AG04450 (cell line): ENCODE measurements around the gene SLC25A23. TPM values are rescaled to one million over a fixed set of nuclear protein-coding genes. Genes with fewer than 3 reads are reported as not detected.

Experiments used
- CTCF ChIA-PET: fragments of 300-600, 350-600 bp; formaldehyde crosslinking; extraction: SDS; loops from one replicate; lab custom pipeline; 2022; ENCODE audit warnings: antibody characterized with exemption, inconsistent platforms; lab: Charles Lee
- POLR2A ChIA-PET: fragments of 350-600 bp; formaldehyde crosslinking; extraction: SDS; loops from one replicate; lab custom pipeline; 2021; ENCODE audit warnings: antibody characterized with exemption, inconsistent platforms; lab: Yijun Ruan, JAX
- DNase-seq: peaks from one replicate; pipeline ENCODE4 v3.0.0-alpha.2; 2011; ENCODE audit warnings: low read depth, low spot score
- H3K27ac ChIP-seq: one replicate; pipeline ENCODE4 v1.5.1; 2012; ENCODE audit warnings: low read depth, low read length, control low read depth
- H3K27me3 ChIP-seq: one replicate; pipeline ENCODE4 v1.6.0; 2012; ENCODE audit warnings: low read length; ENCODE audit not compliant: control insufficient read depth, insufficient read depth
- H3K4me3 ChIP-seq: 2 replicates; pipeline ENCODE4 v1.5.1; 2011; ENCODE audit warnings: mild to moderate bottlenecking, low read depth, low read length, control low read depth
- H3K9me3 ChIP-seq: 2 replicates; pipeline ENCODE4 v1.5.1; 2012; ENCODE audit warnings: low read length; ENCODE audit not compliant: control insufficient read depth, insufficient read depth
- polyA plus RNA-seq: library from polyadenylated mRNA; depleted of rRNA; stranded (reverse); fragments of >200 nt; gene quantifications from 2 replicates; pipeline ENCODE4 v1.2.3, GENCODE V29; 2011
- TF ChIP-seq, protein P1 (sequence below): IDR thresholded peaks from 2 replicates; pipeline ENCODE4 v1.5.1; 2011; ENCODE audit warnings: low read depth, low read length, control low read depth, inconsistent platforms

The SLC25A23 gene
- polyA plus RNA-seq, 1 experiment = 8.0 TPM

DNA sequence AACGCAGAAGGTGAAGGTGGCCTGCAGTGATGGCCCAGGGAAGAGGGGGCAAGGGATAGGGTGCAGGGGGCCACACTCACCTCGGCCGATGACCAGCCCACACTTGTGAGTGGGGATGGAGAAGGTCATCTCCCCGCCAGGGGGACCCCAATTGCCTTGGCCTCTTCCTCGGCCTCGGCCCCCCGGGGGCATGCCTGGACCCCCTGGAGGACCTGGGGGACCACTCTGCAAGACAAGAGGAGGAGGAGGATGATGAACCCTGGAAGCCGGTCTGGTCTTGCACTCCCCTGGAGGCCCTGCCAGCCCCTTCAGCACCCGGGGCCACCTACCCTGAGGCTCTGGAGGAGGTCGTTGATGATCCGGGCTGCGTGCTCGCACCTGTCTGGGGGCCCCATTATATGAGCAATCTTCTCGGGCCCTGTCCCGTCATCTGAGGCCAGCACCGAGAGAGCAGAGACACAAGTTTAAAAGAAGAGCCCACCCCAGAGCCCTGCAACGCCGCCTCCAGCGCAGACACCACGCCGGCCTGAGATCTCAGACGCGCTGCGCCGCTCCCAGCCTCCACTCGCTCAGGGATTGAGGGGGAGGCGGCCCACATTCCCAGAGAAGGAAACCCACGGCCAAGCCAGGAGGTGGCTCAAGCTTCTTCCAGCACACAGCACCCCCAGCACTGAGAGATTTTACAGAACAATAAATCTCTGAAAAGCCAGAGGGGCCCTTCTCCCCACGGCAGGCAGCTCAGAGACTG, 42.8 kb downstream of the SLC25A23 start:
- ChIA-PET CTCF (interaction anchor here (0.6 kb wide), 1 partner anchor 46 kb away, joined by 4 read pairs; no protein-coding TSS in a partner anchor), POLR2A (interaction anchor here (1.0 kb wide), 1 partner anchor 14 kb away, joined by 3 read pairs; no protein-coding TSS in a partner anchor)
- TF ChIP-seq, protein P1, sequence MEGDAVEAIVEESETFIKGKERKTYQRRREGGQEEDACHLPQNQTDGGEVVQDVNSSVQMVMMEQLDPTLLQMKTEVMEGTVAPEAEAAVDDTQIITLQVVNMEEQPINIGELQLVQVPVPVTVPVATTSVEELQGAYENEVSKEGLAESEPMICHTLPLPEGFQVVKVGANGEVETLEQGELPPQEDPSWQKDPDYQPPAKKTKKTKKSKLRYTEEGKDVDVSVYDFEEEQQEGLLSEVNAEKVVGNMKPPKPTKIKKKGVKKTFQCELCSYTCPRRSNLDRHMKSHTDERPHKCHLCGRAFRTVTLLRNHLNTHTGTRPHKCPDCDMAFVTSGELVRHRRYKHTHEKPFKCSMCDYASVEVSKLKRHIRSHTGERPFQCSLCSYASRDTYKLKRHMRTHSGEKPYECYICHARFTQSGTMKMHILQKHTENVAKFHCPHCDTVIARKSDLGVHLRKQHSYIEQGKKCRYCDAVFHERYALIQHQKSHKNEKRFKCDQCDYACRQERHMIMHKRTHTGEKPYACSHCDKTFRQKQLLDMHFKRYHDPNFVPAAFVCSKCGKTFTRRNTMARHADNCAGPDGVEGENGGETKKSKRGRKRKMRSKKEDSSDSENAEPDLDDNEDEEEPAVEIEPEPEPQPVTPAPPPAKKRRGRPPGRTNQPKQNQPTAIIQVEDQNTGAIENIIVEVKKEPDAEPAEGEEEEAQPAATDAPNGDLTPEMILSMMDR = no peak
- H3K4me3 ChIP-seq = no peak overlapping the region
- H3K9me3 ChIP-seq = no peaks in the 10 kb centered on the region; the same call in 1 of the 2 replicates
- no peak overlapping the region for H3K27ac ChIP-seq
- no peak for DNase-seq
- no peaks in the 10 kb centered on the region for H3K27me3 ChIP-seq

DNA sequence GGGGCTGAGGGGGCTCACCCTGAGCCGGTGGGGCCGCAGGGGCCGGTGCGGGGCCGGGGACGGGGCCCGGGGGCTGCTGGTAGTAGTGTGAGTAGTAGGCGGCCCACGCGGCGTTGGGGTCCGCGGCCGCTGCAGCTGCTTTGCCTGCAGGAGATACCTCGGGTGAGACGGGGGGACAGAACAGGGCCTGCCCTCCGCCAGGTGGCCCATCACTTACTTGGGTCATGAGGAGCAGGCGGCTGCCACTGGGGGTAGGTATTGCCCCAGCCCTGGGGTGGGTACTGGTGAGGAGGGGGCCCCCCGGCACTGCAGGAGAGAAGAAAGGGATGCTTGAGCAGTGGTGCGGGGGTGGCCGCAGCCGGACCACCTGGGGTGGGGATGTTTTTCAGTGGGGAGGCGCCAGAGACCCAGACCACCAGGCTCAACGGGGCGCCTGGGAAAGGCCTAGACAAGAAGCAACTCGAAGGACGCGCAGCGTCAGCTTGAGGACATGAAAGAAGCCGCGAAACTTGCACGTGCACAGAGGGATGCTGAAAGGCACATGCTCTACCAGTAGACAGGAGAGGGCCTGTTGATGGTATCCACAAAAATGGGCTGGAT, 43.9 kb downstream of the SLC25A23 start:
- H3K27me3 ChIP-seq = no peaks in the 10 kb centered on the region
- no peak overlapping the region for H3K27ac ChIP-seq
- CTCF ChIA-PET = no interaction called here
- TF ChIP-seq, protein P1 = no peak
- H3K9me3 ChIP-seq = no peaks in the 10 kb centered on the region; the same call in 1 of the 2 replicates
- no peak overlapping the region for H3K4me3 ChIP-seq
- DNase-seq = no peak
- POLR2A ChIA-PET = no interaction called here

DNA sequence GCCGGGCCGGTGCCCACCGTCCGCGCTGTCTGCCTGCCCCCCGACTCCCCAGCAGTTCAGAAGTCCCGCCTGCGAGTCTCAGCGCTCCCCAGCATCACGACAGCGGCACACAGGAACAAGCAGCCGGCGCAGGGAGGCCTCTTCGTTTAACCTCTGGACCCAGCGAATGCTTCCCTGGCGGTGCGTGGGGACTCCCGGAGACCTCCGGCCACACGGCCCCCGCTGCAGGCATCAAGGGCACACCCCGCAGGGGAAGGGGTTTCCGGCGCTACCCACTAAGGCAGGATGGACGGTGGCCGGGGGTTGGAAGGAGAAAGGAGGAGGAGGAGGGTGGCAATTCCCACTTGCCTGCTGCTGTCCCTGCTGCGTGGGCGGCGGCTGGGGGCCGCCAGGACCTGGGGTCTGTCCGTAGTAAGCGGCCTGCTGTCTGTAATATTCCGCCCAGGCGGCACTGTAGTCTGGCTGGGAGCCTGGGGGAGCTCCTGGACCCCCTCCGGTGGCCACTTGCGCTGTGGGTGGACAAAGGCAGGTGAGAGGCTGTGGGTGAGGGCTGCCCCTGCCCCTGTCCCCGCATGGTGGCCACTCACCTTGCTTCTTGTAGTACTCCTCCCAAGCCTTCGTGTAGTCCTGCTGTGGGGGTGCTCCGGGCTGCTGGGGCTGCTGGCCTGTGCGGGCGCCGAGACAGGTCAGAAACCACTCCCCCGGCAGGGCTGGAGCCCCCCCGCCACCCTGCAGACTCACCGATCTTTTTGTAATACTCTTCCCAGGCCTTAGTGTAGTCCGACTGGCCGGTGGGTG, 44.6 kb downstream of the SLC25A23 start:
- no peak overlapping the region for H3K4me3 ChIP-seq
- TF ChIP-seq, protein P1 = no peak
- no peak for DNase-seq
- CTCF ChIA-PET = no interaction called here
- no peaks in the 10 kb centered on the region; the same call in 1 of the 2 replicates for H3K9me3 ChIP-seq
- POLR2A ChIA-PET = no interaction called here
- H3K27ac ChIP-seq = no peak overlapping the region
- H3K27me3 ChIP-seq = no peaks in the 10 kb centered on the region

DNA sequence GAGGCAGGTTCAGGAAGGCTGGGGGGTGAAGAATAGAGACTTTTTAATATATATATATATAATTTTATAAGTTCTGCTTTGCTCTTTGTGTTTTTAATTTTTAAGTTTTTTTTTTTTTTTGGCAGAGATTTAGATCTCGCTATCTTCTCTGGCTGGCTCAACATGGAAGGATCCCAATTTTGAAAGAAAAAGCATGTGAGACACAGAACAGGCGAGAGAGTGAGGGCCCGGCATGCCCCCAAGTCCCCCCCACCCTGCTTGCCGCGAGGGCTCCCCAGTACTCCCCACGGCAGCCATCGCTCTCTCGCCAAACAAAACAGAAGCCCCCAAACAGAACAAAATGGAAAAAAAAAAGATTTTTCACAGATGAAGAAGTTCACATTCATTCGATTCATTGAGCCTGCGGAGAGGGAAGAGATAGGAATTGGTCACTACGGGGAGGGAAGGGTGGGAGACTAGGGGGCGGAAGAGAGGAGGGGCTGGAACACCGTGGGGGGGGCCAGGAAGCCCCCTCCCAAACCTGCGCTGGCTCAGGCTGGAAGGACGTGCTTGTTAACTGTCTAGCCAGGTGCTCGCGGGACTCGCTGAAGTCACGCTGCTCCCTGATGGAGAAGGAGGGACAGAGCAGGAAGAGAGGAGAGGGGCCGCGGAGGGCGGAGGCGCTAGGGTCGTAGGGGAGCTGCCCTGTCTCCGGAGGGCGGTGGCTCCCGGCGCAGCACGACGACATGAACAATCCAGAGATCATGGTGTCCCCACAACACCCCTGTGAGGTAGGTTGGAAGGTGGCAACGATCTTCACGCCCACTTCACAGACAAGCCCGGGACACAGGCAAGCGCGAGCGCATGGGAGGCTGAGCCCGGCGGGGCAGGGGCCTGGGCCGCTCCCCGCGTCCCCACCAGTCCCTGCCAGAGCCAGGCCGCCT, 45.6 kb downstream of the SLC25A23 start:
- Histone ChIP-seq H3K27ac (no peak overlapping the region), H3K4me3 (no peak overlapping the region), H3K27me3 (no peaks in the 10 kb centered on the region), H3K9me3 (no peaks in the 10 kb centered on the region; the same call in 1 of the 2 replicates)
- TF ChIP-seq, protein P1 = no peak
- DNase-seq = no peak
- ChIA-PET CTCF (no interaction called here), POLR2A (no interaction called here)
